Liver (tissue), 9 donors: ENCODE measurements around the gene GK. TPM values are rescaled to one million over a fixed set of nuclear protein-coding genes. Genes with fewer than 3 reads are reported as not detected.
A peak's percentile ranks its signal among the peaks of the same experiment; 100 is the strongest.
"Not testable (repeated sequence)": the region's sequence is repeated elsewhere in the genome, so short reads cannot be mapped to it uniquely, and the experiment has no call there.

ENCODE experiments used
- DNase-seq: peaks from one replicate; pipeline ENCODE4 v3.0.0-alpha.2; 2017; ENCODE audit warnings: low spot score
- H3K27ac ChIP-seq, 2 donors: one replicate each; pipeline ENCODE4 v1.7.0; 2013; ENCODE audit warnings: inconsistent platforms in 2 of 2, low read length in 2 of 2, control low read depth in 1 of 2, low read depth in 1 of 2, mild to moderate bottlenecking in 1 of 2
- H3K27me3 ChIP-seq, 4 donors: one replicate each; pipeline versions ENCODE4 v1.6.1 to v1.7.0; 2013; ENCODE audit warnings: low read length in 3 of 4, inconsistent platforms in 1 of 4, mild to moderate bottlenecking in 1 of 4, moderate library complexity in 1 of 4; ENCODE audit not compliant: control insufficient read depth in 4 of 4, insufficient read depth in 4 of 4
- H3K36me3 ChIP-seq, 4 donors: one replicate each; pipeline versions ENCODE4 v1.6.1 to v1.7.0; 2013; ENCODE audit warnings: low read length in 3 of 4, mild to moderate bottlenecking in 3 of 4, low read depth in 1 of 4, moderate library complexity in 1 of 4; ENCODE audit not compliant: control insufficient read depth in 4 of 4, insufficient read depth in 3 of 4
- H3K4me1 ChIP-seq, 4 donors: one replicate each; pipeline versions ENCODE4 v1.6.1 to v1.7.0; 2013; ENCODE audit warnings: low read length in 3 of 4, mild to moderate bottlenecking in 3 of 4, moderate library complexity in 1 of 4; ENCODE audit not compliant: control insufficient read depth in 4 of 4, insufficient read depth in 4 of 4
- H3K4me3 ChIP-seq, 3 donors: one replicate each; pipeline versions ENCODE4 v1.6.1 to v1.7.0; 2013; ENCODE audit warnings: low read length in 3 of 3, control low read depth in 1 of 3, low read depth in 1 of 3, mild to moderate bottlenecking in 1 of 3
- H3K9ac ChIP-seq, 2 donors: one replicate each; pipeline ENCODE4 v1.7.0; 2013; ENCODE audit warnings: low read length in 2 of 2, mild to moderate bottlenecking in 2 of 2, moderate library complexity in 2 of 2, control low read depth in 1 of 2, low read depth in 1 of 2
- H3K9me3 ChIP-seq, 4 donors: one replicate each; pipeline versions ENCODE4 v1.6.1 to v1.7.0; 2013; ENCODE audit warnings: low read length in 3 of 4; ENCODE audit not compliant: control insufficient read depth in 4 of 4
- ATF3 ChIP-seq: IDR thresholded peaks from 2 replicates; pipeline ENCODE4 v1.6.1; 2016; ENCODE audit warnings: antibody characterized with exemption
- CTCF ChIP-seq: fragments of 150-350 bp; IDR thresholded peaks from 2 replicates; pipeline ENCODE4 v1.5.1; 2017; ENCODE audit warnings: improper control_type of control experiment, low read depth, low read length; ENCODE audit not compliant: missing input control
- EGR1 ChIP-seq, 2 donors: IDR thresholded peaks; 2 replicates each; pipeline ENCODE4 v1.6.1; 2016 to 2018; ENCODE audit warnings: antibody characterized with exemption in 2 of 2, low read depth in 2 of 2
- FOXA1 ChIP-seq: IDR thresholded peaks from 2 replicates; pipeline ENCODE4 v1.6.1; 2016; ENCODE audit warnings: antibody characterized with exemption
- FOXA2 ChIP-seq: IDR thresholded peaks from 2 replicates; pipeline ENCODE4 v1.6.1; 2016; ENCODE audit warnings: antibody characterized with exemption
- GABPA ChIP-seq, 2 donors: IDR thresholded peaks in 1 of 2; conservative IDR thresholded peaks in 1 of 2; 2 replicates each; pipeline ENCODE4 v1.6.1; 2016; ENCODE audit warnings: antibody characterized with exemption in 2 of 2, mild to moderate bottlenecking in 1 of 2, moderate library complexity in 1 of 2
- HNF4A ChIP-seq, 2 donors: conservative IDR thresholded peaks; 2 replicates each; pipeline ENCODE4 v1.6.1; 2016; ENCODE audit warnings: antibody characterized with exemption in 2 of 2, mild to moderate bottlenecking in 2 of 2
- HNF4G ChIP-seq: IDR thresholded peaks from 2 replicates; pipeline ENCODE4 v1.6.1; 2016; ENCODE audit warnings: antibody characterized with exemption
- JUND ChIP-seq, 2 donors: IDR thresholded peaks; 2 replicates each; pipeline ENCODE4 v1.6.1; 2016; ENCODE audit warnings: antibody characterized with exemption in 2 of 2
- NR2F2 ChIP-seq: IDR thresholded peaks from 2 replicates; pipeline ENCODE4 v1.6.1; 2016; ENCODE audit warnings: antibody characterized with exemption
- RAD21 ChIP-seq, 2 donors: IDR thresholded peaks; 2 replicates each; pipeline ENCODE4 v1.6.1; 2016; ENCODE audit warnings: antibody characterized with exemption in 2 of 2, mild to moderate bottlenecking in 2 of 2
- REST ChIP-seq: IDR thresholded peaks from 2 replicates; pipeline ENCODE4 v1.6.1; 2016; ENCODE audit warnings: antibody characterized with exemption, mild to moderate bottlenecking
- RXRA ChIP-seq, 2 donors: IDR thresholded peaks; 2 replicates each; pipeline ENCODE4 v1.6.1; 2017 to 2018; ENCODE audit warnings: antibody characterized with exemption in 2 of 2, mild to moderate bottlenecking in 1 of 2
- SP1 ChIP-seq: IDR thresholded peaks from 2 replicates; pipeline ENCODE4 v1.6.1; 2018; ENCODE audit warnings: antibody characterized with exemption, mild to moderate bottlenecking
- YY1 ChIP-seq: IDR thresholded peaks from 2 replicates; pipeline ENCODE4 v1.6.1; 2016; ENCODE audit warnings: antibody characterized with exemption, mild to moderate bottlenecking
- WGBS: extraction: QIAGEN DNeasy Blood & Tissue Kit; methylation state at CpG from one replicate; pipeline ENCODE4 v1.1.7; 2013; 5-methylcytosine and 5-hydroxymethylcytosine counted together
- polyA plus RNA-seq, 2 donors: library from polyadenylated mRNA; stranded (reverse) in 1 of 2; unstranded in 1 of 2; fragments of 200-250 nt in 1 of 2; fragments of >200 nt in 1 of 2; fragmentation: Nextera tagmentation in 1 of 2; extraction: Ambion mirVana in 1 of 2; gene quantifications; one replicate each; pipeline versions ENCODE4 v1.2.1 to v1.2.3, GENCODE V29; 2013 to 2015
- total RNA-seq, 2 donors: library from RNA; depleted of rRNA; stranded (reverse); fragments of >200 nt; gene quantifications; one replicate each; pipeline ENCODE4 v1.2.3, GENCODE V29; 2014
- donor health status: healthy.
- donor health status: healthy.
- donor health status: healthy.
- donor health status: healthy.
- donor health status: healthy.

GK gene
- total and polyA plus RNA-seq, 4 donors: 27.9 to 145 (median 44.0) TPM

- no peaks in the 10 kb centered on the region for H3K9me3 ChIP-seq
- no peak for DNase-seq
- H3K36me3 ChIP-seq: no peaks in the 10 kb centered on the region
- H3K27ac ChIP-seq: peak overlapping the region; percentile 5 to 61
- no peaks in the 10 kb centered on the region for H3K27me3 ChIP-seq
- peaks cover 0 to 9% (median 7%) of the 10 kb centered on the region in 4 donors for H3K4me1 ChIP-seq
- peak overlapping the region in 1 of 2 donors; percentile 47 for H3K9ac ChIP-seq
- no peak for TF ChIP-seq NR2F2
- TF ChIP-seq FOXA1: no peak
- TF ChIP-seq RXRA (IDR thresholded peaks at IDR 0.05): peak; percentile 54 to 62
- no peak for TF ChIP-seq YY1
- TF ChIP-seq EGR1 (IDR thresholded peaks at IDR 0.05; ENCODE audit: low read depth in 2 of 2): no peak
- peak in 1 of 2 donors; percentile 58 for TF ChIP-seq JUND (IDR thresholded peaks at IDR 0.05)
- peak; percentile 24 for TF ChIP-seq HNF4G
- peak; percentile 72 for TF ChIP-seq SP1
- TF ChIP-seq HNF4A (conservative IDR thresholded peaks at IDR 0.05): peak; percentile 62 to 69
- TF ChIP-seq CTCF: no peak
- peak in 1 of 2 donors; percentile 24 for TF ChIP-seq RAD21 (IDR thresholded peaks at IDR 0.05)
- TF ChIP-seq GABPA (IDR thresholded peaks at IDR 0.05 in 1 of 2, conservative IDR thresholded peaks at IDR 0.05 in 1 of 2): no peak
- TF ChIP-seq ATF3: peak; percentile 66
- no peak for TF ChIP-seq FOXA2
- no peak overlapping the region for H3K4me3 ChIP-seq
- 31% methylated on average over 2 of the region's 2 CpGs for WGBS
Observed at GRCh38 chrX:30649859-30650258, 3.4 kb upstream of the GK start.

- DNase-seq: peak; percentile 95
- peak overlapping the region; percentile 79 to 81 for H3K27ac ChIP-seq
- peak overlapping the region; percentile 44 to 80 (median 73) for H3K4me3 ChIP-seq
- peaks cover 0 to 12% (median 10%) of the 10 kb centered on the region in 4 donors for H3K4me1 ChIP-seq
- peak overlapping the region; percentile 13 to 69 for H3K9ac ChIP-seq
- under 1% methylated on average over 65 of the region's 65 CpGs for WGBS
- no peaks in the 10 kb centered on the region for H3K36me3 ChIP-seq
- no peaks in the 10 kb centered on the region for H3K27me3 ChIP-seq
- H3K9me3 ChIP-seq: no peaks in the 10 kb centered on the region
- peak; percentile 17 for TF ChIP-seq REST
- TF ChIP-seq RAD21 (IDR thresholded peaks at IDR 0.05): peak in 1 of 2 donors; percentile 11
- TF ChIP-seq YY1: peak; percentile 38
- no peak for TF ChIP-seq FOXA2
- TF ChIP-seq JUND (IDR thresholded peaks at IDR 0.05): no peak
- TF ChIP-seq RXRA (IDR thresholded peaks at IDR 0.05): peak; percentile 29 to 78
- peak; percentile 50 for TF ChIP-seq SP1
Observed at GRCh38 chrX:30652527-30653414, 452 bp upstream of the GK start.

GRCh38 chrX:30654386-30654785 lies 1.2 kb downstream of the GK start:
- not testable (repeated sequence) for H3K36me3 ChIP-seq, DNase-seq, H3K9me3 ChIP-seq, H3K27me3 ChIP-seq
- Histone ChIP-seq H3K27ac (peak overlapping the region; percentile 87 to 89), H3K4me1 (peaks cover 0 to 12% (median 10%) of the 10 kb centered on the region in 4 donors), H3K4me3 (peak overlapping the region; percentile 70 to 80 (median 72)), H3K9ac (peak overlapping the region; percentile 26 to 80)
- 27% methylated on average over 13 of the region's 13 CpGs for WGBS
